BE2C (cell line): ENCODE data around the gene DNAJB5.

ENCODE experiments used
- DNase-seq: peaks from one replicate; pipeline ENCODE4 v3.0.0-alpha.2; 2020
- H3K27me3 ChIP-seq: fragments of 250-450 bp; sonication (Bioruptor Pico); 2 replicates; pipeline ENCODE4 v1.5.1; 2020; ENCODE audit warnings: mild to moderate bottlenecking
- H3K36me3 ChIP-seq: fragments of 250-450 bp; sonication (Bioruptor Pico); 2 replicates; pipeline ENCODE4 v1.5.1; 2020; ENCODE audit warnings: mild to moderate bottlenecking
- H3K4me1 ChIP-seq: fragments of 250-450 bp; sonication (Bioruptor Pico); 2 replicates; pipeline ENCODE4 v1.5.1; 2020
- H3K4me3 ChIP-seq: 2 replicates; pipeline ENCODE4 v1.5.1; 2011; ENCODE audit warnings: low read depth, low read length
- H3K9me3 ChIP-seq: fragments of 250-450 bp; sonication (Bioruptor Pico); 2 replicates; pipeline ENCODE4 v1.5.1; 2020
- CTCF ChIP-seq: IDR thresholded peaks from 2 replicates; pipeline ENCODE4 v1.5.1; 2012; ENCODE audit warnings: mild to moderate bottlenecking, low read depth, low read length

Gene DNAJB5

DNA sequence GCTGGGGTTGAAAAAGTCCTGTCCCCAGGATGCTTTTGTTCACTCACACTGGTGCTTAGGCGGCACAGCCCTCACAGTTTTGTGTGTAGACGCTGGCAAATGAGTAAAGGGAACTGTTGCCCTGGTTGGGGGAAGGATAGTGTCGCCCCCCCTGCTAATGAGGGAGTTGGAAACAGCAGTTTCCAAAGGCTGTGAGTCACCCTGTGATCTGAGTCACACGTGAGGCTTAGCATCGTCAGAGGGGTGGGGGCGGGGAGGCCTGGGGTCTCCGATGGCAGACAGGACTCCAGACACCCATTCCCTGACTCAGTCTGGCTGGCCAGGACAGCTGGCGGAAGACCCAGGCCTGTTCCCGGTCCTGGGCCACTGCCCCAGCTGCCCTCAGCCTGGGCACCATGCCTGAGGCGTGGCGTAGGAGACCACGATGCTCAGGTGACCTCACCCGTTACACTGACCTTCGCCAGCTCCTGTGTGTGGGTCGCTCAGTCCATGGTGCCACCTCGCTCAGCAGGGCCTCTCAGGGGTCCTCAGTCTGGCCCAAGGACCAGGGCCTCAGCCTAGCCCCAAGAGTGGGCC is 2.9 kb downstream of the DNAJB5 start:
- H3K4me3 ChIP-seq, result no peak overlapping the region
- peak; percentile 67 for DNase-seq
- H3K4me1 ChIP-seq, result peaks cover 31% of the 10 kb centered on the region

GRCh38 chr9:34993502-34994259 is 4.1 kb downstream of the DNAJB5 start:
- Histone ChIP-seq H3K4me3 (peak overlapping the region; percentile 24; the same call in 1 of the 2 replicates), H3K27me3 (no peaks in the 10 kb centered on the region), H3K4me1 (peaks cover 27% of the 10 kb centered on the region), H3K9me3 (no peaks in the 10 kb centered on the region), H3K36me3 (peaks cover 12% of the 10 kb centered on the region)
- DNase-seq, result peak; percentile 79
- no peak for TF ChIP-seq CTCF

More for the DNA sequence above, 2.9 kb downstream of the DNAJB5 start:
- peaks cover 8% of the 10 kb centered on the region for H3K36me3 ChIP-seq
- H3K9me3 ChIP-seq, result no peaks in the 10 kb centered on the region
- no peaks in the 10 kb centered on the region for H3K27me3 ChIP-seq
- TF ChIP-seq CTCF, result no peak

- Histone ChIP-seq H3K27me3 (no peaks in the 10 kb centered on the region), H3K4me3 (peak overlapping the region; percentile 24; the same call in 1 of the 2 replicates), H3K9me3 (no peaks in the 10 kb centered on the region), H3K4me1 (peaks cover 24% of the 10 kb centered on the region), H3K36me3 (peaks cover 12% of the 10 kb centered on the region)
- peak; percentile 57 for DNase-seq
- peak; percentile 87 for TF ChIP-seq CTCF
Measured at GRCh38 chr9:34994260-34994899, 4.8 kb downstream of the DNAJB5 start.

DNA sequence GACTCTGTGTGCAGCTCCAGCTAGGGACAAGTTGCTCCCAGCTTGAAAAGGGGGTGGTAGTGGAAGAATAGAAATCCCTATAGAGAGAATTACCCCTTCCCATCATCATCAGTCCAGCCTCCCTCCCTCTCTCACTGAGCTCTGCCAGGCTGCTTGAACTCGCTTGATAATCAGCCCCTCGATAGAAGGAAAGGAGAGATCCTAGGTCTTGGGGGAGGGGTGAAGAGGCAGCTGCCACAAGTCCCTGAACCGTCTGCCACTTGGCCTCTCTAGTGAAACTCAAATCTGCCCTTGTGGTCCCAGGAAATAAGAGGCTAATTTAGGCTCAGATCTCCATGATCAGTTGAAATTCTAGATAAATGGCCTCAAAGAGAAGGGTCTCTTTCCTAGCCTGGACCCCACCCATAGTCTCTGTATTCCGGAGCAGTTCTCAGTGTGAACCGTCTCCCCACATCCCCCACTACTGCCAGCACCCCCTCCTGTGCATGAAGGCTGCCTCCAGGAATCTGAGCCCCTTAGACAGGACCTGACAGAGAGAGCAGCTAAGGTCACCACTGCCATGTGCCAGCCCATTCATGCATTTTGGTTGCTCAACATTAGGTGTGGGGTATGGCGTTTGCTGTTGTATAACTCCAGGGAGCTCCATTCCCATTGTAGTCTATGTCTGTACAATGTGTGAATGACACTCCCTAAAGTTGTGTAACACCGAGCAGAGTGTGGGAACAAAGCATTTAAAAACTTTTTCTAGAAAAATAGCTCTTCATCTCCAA is 5.5 kb downstream of the DNAJB5 start:
- no peak for DNase-seq
- H3K4me1 ChIP-seq, result peaks cover 24% of the 10 kb centered on the region
- H3K9me3 ChIP-seq, result no peaks in the 10 kb centered on the region
- peaks cover 12% of the 10 kb centered on the region for H3K36me3 ChIP-seq
- no peaks in the 10 kb centered on the region for H3K27me3 ChIP-seq
- no peak overlapping the region for H3K4me3 ChIP-seq
- no peak for TF ChIP-seq CTCF

GRCh38 chr9:34995670-34996060 is 6.1 kb downstream of the DNAJB5 start:
- H3K4me1 ChIP-seq, result peaks cover 24% of the 10 kb centered on the region
- H3K4me3 ChIP-seq, result no peak overlapping the region
- TF ChIP-seq CTCF, result no peak
- no peaks in the 10 kb centered on the region for H3K9me3 ChIP-seq
- no peaks in the 10 kb centered on the region for H3K27me3 ChIP-seq
- DNase-seq, result no peak
- peaks cover 12% of the 10 kb centered on the region for H3K36me3 ChIP-seq
